Measurements from ENCODE around the gene RHBDL1.

RHBDL1 gene

GRCh38 chr16:727291-727977 lies 52.0 kb downstream of the RHBDL1 start:
- Histone ChIP-seq H3K4me3 (ENCODE audit: low read length) (peak overlapping the region; percentile 85), H3K9me2 (replicated peaks; ENCODE audit: control insufficient read depth, low read length) (no peaks in the 10 kb centered on the region), H3K36me3 (ENCODE audit: control insufficient read depth, low read length) (peaks cover 47% of the 10 kb centered on the region), H3K4me2 (ENCODE audit: low read length) (peak overlapping the region; percentile 85), H3K9me3 (ENCODE audit: control insufficient read depth, insufficient read depth, low read length) (no peaks in the 10 kb centered on the region), H3K4me1 (ENCODE audit: control insufficient read depth, low read length) (peaks cover 56% of the 10 kb centered on the region), H4K20me1 (ENCODE audit: control insufficient read depth, insufficient read depth, low read depth, low read length) (0 out of 2 replicates have a peak, but pooled peaks cover 3% of the 10 kb centered on the region), H3K79me2 (ENCODE audit: control insufficient read depth, low read length) (no peaks in the 10 kb centered on the region), H3K27ac (ENCODE audit: low read depth, low read length) (peak overlapping the region; percentile 72), H3K27me3 (ENCODE audit: control insufficient read depth, low read length) (no peaks in the 10 kb centered on the region), H3F3A (ENCODE audit: control insufficient read depth, insufficient read depth) (peaks cover 10% of the 10 kb centered on the region; the same call in 1 of the 2 replicates)
- TF ChIP-seq, protein P1, sequence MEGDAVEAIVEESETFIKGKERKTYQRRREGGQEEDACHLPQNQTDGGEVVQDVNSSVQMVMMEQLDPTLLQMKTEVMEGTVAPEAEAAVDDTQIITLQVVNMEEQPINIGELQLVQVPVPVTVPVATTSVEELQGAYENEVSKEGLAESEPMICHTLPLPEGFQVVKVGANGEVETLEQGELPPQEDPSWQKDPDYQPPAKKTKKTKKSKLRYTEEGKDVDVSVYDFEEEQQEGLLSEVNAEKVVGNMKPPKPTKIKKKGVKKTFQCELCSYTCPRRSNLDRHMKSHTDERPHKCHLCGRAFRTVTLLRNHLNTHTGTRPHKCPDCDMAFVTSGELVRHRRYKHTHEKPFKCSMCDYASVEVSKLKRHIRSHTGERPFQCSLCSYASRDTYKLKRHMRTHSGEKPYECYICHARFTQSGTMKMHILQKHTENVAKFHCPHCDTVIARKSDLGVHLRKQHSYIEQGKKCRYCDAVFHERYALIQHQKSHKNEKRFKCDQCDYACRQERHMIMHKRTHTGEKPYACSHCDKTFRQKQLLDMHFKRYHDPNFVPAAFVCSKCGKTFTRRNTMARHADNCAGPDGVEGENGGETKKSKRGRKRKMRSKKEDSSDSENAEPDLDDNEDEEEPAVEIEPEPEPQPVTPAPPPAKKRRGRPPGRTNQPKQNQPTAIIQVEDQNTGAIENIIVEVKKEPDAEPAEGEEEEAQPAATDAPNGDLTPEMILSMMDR (IDR thresholded peaks at IDR 0.05; ENCODE audit: low read depth, low read length, poor library complexity, severe bottlenecking), result no peak
- no peak for TF ChIP-seq EZH2phosphoT487 (IDR thresholded peaks at IDR 0.05; ENCODE audit: borderline replicate concordance, low read length)
